ENCODE results near the gene SPI1. TPM values are rescaled to one million over a fixed set of nuclear protein-coding genes. Genes with fewer than 3 reads are reported as not detected.

Gene SPI1
- total RNA-seq, 2 experiments from 2014 or later: 71.2 to 79.6 TPM

GRCh38 chr11:47391077-47391583, 12.8 kb upstream of the SPI1 start:
- no peak for DNase-seq (ENCODE audit: low spot score)
- no peak overlapping the region for H3K27ac ChIP-seq (ENCODE audit: low read depth, low read length, poor library complexity, severe bottlenecking)
- H3K4me1 ChIP-seq (ENCODE audit: insufficient read depth, low read length, poor library complexity, severe bottlenecking): peaks cover 42% of the 10 kb centered on the region
- H3K36me3 ChIP-seq (ENCODE audit: insufficient read depth, low read length): no peaks in the 10 kb centered on the region
- no peak for TF ChIP-seq EZH2phosphoT487 (IDR thresholded peaks at IDR 0.05; ENCODE audit: borderline replicate concordance, low read depth, low read length)
- TF ChIP-seq CTCF (conservative IDR thresholded peaks at IDR 0.05; ENCODE audit: low read length): no peak
- H4K20me1 ChIP-seq (ENCODE audit: insufficient read depth, low read length): no peaks in the 10 kb centered on the region
- no peaks in the 10 kb centered on the region for H3K79me2 ChIP-seq (ENCODE audit: insufficient read depth, low read depth, low read length)
- ChIA-PET CTCF (ENCODE audit: unreplicated experiment) (interaction anchor here (0.5 kb wide), 1 partner anchor 825 kb away, joined by 3 read pairs; no protein-coding TSS in a partner anchor), POLR2A (interaction anchor here (1.9 to 2.9 kb wide), 2 partner anchors 9 to 13 kb away, joined by 11 to 19 read pairs; partner anchors contain the start of gene SPI1)
- no peaks in the 10 kb centered on the region for H3K9me2 ChIP-seq (ENCODE audit: insufficient read depth, low read length)
- no peaks in the 10 kb centered on the region for H3K9me3 ChIP-seq (ENCODE audit: low read length)
- BruUV-seq (replicated peaks): no TSS peak
- intact Hi-C loops (cut with micrococcal nuclease; ENCODE audit: unreplicated experiment): loop anchor here (10.0 kb wide), 1 partner anchor 634 kb away; no protein-coding TSS in a partner anchor
- H3K4me3 ChIP-seq (ENCODE audit: low read depth, low read length, poor library complexity, severe bottlenecking): no peak overlapping the region
- H2AFZ ChIP-seq (ENCODE audit: low read length): no peak overlapping the region
- no peak overlapping the region for H3K4me2 ChIP-seq (ENCODE audit: low read length)

GRCh38 chr11:47390422-47390760, 12.0 kb upstream of the SPI1 start:
- Histone ChIP-seq H3K79me2 (ENCODE audit: insufficient read depth, low read depth, low read length) (no peaks in the 10 kb centered on the region), H4K20me1 (ENCODE audit: insufficient read depth, low read length) (no peaks in the 10 kb centered on the region), H3K4me2 (ENCODE audit: low read length) (no peak overlapping the region), H3K4me1 (ENCODE audit: insufficient read depth, low read length, poor library complexity, severe bottlenecking) (peaks cover 35% of the 10 kb centered on the region), H3K4me3 (ENCODE audit: low read depth, low read length, poor library complexity, severe bottlenecking) (no peak overlapping the region), H3K36me3 (ENCODE audit: insufficient read depth, low read length) (no peaks in the 10 kb centered on the region), H2AFZ (ENCODE audit: low read length) (no peak overlapping the region), H3K27ac (ENCODE audit: low read depth, low read length, poor library complexity, severe bottlenecking) (no peak overlapping the region), H3K9me2 (ENCODE audit: insufficient read depth, low read length) (no peaks in the 10 kb centered on the region), H3K9me3 (ENCODE audit: low read length) (no peaks in the 10 kb centered on the region)
- BruUV-seq (replicated peaks): no TSS peak
- CTCF ChIA-PET (ENCODE audit: unreplicated experiment): no interaction called here
- no peak for DNase-seq (ENCODE audit: low spot score)
- TF ChIP-seq CTCF (conservative IDR thresholded peaks at IDR 0.05; ENCODE audit: low read length): no peak
- TF ChIP-seq EZH2phosphoT487 (IDR thresholded peaks at IDR 0.05; ENCODE audit: borderline replicate concordance, low read depth, low read length): no peak
- intact Hi-C loops (cut with micrococcal nuclease; ENCODE audit: unreplicated experiment): loop anchor here (10.0 kb wide), 1 partner anchor 634 kb away; no protein-coding TSS in a partner anchor
- POLR2A ChIA-PET: interaction anchor here (1.1 to 1.9 kb wide), 2 partner anchors 9 to 10 kb away, joined by 3 to 11 read pairs; no protein-coding TSS in a partner anchor
